CD4-positive, alpha-beta T cell (primary cell): ENCODE measurements around the gene ENDOU. TPM values are rescaled to one million over a fixed set of nuclear protein-coding genes. Genes with fewer than 3 reads are reported as not detected.

Experiments
- ATAC-seq: fragments of 200-7000 bp; cut with Tn5 transposase; one replicate; pipeline ENCODE4 v1.10.0; 2022; ENCODE audit warnings: mild to moderate bottlenecking; ENCODE audit not compliant: poor library complexity
- CTCF ChIA-PET: fragments of 350-600 bp; sonication (Branson Sonifier 250); formaldehyde crosslinking; loops from one replicate; lab custom pipeline; 2021; ENCODE audit warnings: antibody characterized with exemption, inconsistent platforms; lab: Charles Lee
- POLR2A ChIA-PET: fragments of 350-600 bp; sonication (Branson Sonifier 250); formaldehyde crosslinking; loops from one replicate; lab custom pipeline; 2021; ENCODE audit warnings: antibody characterized with exemption, inconsistent platforms; lab: Charles Lee
- DNase-seq, 14 experiments: peaks; one replicate each; pipeline ENCODE4 v3.0.0-alpha.2; 2013 to 2020; ENCODE audit warnings: mixed read lengths in 2 of 14
- H3K27ac ChIP-seq, 2 donors: one replicate each; pipeline versions ENCODE4 v1.5.1 to v1.7.0; 2013; ENCODE audit warnings: low read length in 2 of 2, low read depth in 1 of 2, mild to moderate bottlenecking in 1 of 2
- H3K27me3 ChIP-seq, 2 experiments: 1 replicate in 1 of 2; 2 replicates in 1 of 2; pipeline versions ENCODE4 v1.6.1 to v1.7.0; 2013; ENCODE audit warnings: low read length in 2 of 2, control low read depth in 1 of 2, mild to moderate bottlenecking in 1 of 2, moderate library complexity in 1 of 2; ENCODE audit not compliant: insufficient read depth in 2 of 2, control insufficient read depth in 1 of 2
- H3K36me3 ChIP-seq: one replicate; pipeline ENCODE4 v1.6.1; 2013; ENCODE audit warnings: low read length, control low read depth; ENCODE audit not compliant: insufficient read depth
- H3K4me1 ChIP-seq: one replicate; pipeline ENCODE4 v1.6.1; 2013; ENCODE audit warnings: low read length, control low read depth; ENCODE audit not compliant: insufficient read depth
- H3K4me3 ChIP-seq: one replicate; pipeline ENCODE4 v1.5.1; 2013; ENCODE audit warnings: mild to moderate bottlenecking, low read length, moderate library complexity
- H3K9me3 ChIP-seq, 2 experiments: 1 replicate in 1 of 2; 2 replicates in 1 of 2; pipeline versions ENCODE4 v1.6.1 to v1.7.0; 2013; ENCODE audit warnings: low read length in 2 of 2, mild to moderate bottlenecking in 2 of 2, control low read depth in 1 of 2, moderate library complexity in 1 of 2; ENCODE audit not compliant: control insufficient read depth in 1 of 2, insufficient read depth in 1 of 2
- H3K27ac Mint-ChIP-seq: one replicate; pipeline ENCODE4 v1.8.0; 2020; ENCODE audit warnings: mixed read lengths
- H3K27me3 Mint-ChIP-seq: one replicate; pipeline ENCODE4 v1.8.0; 2021; ENCODE audit warnings: mixed read lengths
- H3K36me3 Mint-ChIP-seq: one replicate; pipeline ENCODE4 v1.8.0; 2021; ENCODE audit warnings: low read depth, mixed read lengths
- H3K4me1 Mint-ChIP-seq: one replicate; pipeline ENCODE4 v1.8.0; 2021; ENCODE audit warnings: low read depth, mixed read lengths
- H3K4me3 Mint-ChIP-seq: one replicate; pipeline ENCODE4 v1.8.0; 2020; ENCODE audit warnings: mild to moderate bottlenecking, mixed read lengths
- H3K9me3 Mint-ChIP-seq: one replicate; pipeline ENCODE4 v1.8.0; 2020; ENCODE audit warnings: mixed read lengths
- intact Hi-C, 2 experiments: fragments of 100-400 bp; cut with DNase I in 1 of 2; cut with micrococcal nuclease in 1 of 2; formaldehyde crosslinking; loops; one replicate each; pipeline versions ENCODE4 v1.15.1 to v1.9.0; 2023 to 2025; cut with DNase I, micrococcal nuclease
- total RNA-seq, 174 experiments: library from RNA in 2 of 174; stranded (reverse) in 2 of 174; gene quantifications; one replicate each; pipeline ENCODE4 v1.2.3 and lab custom pipeline; 2021 to 2026
- TF ChIP-seq, protein P1 (sequence below): fragments of 200-600 bp; IDR thresholded peaks from one replicate; pipeline ENCODE4 v1.8.0; 2022; ENCODE audit warnings: antibody characterized with exemption, mild to moderate bottlenecking

The ENDOU gene
- total RNA-seq, 2 experiments from 2014 or later = not detected

DNA sequence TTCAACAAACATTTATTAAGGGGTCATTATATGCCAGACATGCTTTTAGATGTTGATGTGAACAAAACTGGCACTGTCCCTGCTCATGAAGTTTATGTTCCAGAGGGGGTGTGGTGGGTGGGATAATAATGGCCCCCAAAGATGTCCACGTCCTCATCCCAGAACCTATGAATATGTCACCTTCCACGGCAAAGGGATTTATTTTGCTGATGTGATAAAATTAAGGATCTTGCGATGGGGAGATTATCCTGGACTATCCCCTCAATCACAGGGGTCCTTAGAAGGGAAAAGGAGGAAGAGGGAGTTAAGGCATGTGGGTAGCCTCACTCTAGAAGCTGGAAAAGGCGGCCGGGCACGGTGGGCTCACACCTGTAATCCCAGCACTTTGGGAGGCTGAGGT, 46.0 kb upstream of the ENDOU start:
- Mint-ChIP-seq H3K4me3 (peak overlapping the region; percentile 45), H3K36me3 (no peaks in the 10 kb centered on the region), H3K27me3 (no peaks in the 10 kb centered on the region), H3K9me3 (no peaks in the 10 kb centered on the region), H3K27ac (no peak overlapping the region), H3K4me1 (peaks cover 33% of the 10 kb centered on the region)
- ChIA-PET CTCF (interaction anchor here (3.8 to 9.5 kb wide), 2 partner anchors 29 to 67 kb away, joined by 20 to 157 read pairs; no protein-coding TSS in a partner anchor), POLR2A (no interaction called here)
- Histone ChIP-seq H3K4me1 (peaks cover 40% of the 10 kb centered on the region), H3K9me3 (no peaks in the 10 kb centered on the region), H3K36me3 (no peaks in the 10 kb centered on the region), H3K27ac (no peak overlapping the region), H3K27me3 (no peaks in the 10 kb centered on the region), H3K4me3 (no peak overlapping the region)
- TF ChIP-seq, protein P1, sequence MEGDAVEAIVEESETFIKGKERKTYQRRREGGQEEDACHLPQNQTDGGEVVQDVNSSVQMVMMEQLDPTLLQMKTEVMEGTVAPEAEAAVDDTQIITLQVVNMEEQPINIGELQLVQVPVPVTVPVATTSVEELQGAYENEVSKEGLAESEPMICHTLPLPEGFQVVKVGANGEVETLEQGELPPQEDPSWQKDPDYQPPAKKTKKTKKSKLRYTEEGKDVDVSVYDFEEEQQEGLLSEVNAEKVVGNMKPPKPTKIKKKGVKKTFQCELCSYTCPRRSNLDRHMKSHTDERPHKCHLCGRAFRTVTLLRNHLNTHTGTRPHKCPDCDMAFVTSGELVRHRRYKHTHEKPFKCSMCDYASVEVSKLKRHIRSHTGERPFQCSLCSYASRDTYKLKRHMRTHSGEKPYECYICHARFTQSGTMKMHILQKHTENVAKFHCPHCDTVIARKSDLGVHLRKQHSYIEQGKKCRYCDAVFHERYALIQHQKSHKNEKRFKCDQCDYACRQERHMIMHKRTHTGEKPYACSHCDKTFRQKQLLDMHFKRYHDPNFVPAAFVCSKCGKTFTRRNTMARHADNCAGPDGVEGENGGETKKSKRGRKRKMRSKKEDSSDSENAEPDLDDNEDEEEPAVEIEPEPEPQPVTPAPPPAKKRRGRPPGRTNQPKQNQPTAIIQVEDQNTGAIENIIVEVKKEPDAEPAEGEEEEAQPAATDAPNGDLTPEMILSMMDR = no peak
- DNase-seq (no peak), ATAC-seq (no peak)
- intact Hi-C loops = no loop called here

DNA sequence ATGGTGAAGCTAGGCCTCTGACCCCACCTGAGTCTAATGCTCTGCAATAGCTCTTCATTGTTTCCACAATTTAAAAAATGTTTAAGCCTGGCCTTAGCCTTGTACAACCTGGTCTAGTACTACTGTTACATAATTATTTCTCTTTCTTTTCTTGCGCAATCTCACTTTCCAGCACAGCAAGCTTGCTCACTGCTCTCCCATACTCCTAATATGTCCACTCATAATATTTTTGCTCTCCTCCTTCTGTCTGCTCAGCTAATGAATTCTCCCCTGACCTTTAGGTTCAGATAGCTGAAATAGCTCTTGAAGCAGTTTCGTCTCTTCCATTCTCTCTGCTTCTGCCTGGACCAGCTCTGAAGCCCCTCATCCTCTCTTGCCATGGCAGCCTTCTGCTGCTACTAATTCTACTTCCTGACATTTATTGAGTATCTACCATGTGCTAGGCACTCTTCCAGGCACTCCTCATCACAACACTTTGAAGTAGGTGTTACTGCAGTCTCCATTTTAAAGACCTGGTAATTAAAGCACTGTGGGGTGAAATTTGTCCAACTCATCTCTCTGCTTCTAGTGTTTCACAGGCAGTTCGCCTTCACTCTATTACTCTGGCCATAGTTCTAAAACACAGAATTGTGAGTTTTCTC, 44.9 kb upstream of the ENDOU start:
- no peaks in the 10 kb centered on the region for H3K36me3 Mint-ChIP-seq
- Histone ChIP-seq H3K36me3 (no peaks in the 10 kb centered on the region), H3K27ac (no peak overlapping the region), H3K9me3 (no peaks in the 10 kb centered on the region), H3K4me3 (no peak overlapping the region), H3K27me3 (no peaks in the 10 kb centered on the region), H3K4me1 (peaks cover 31% of the 10 kb centered on the region)
- TF ChIP-seq, protein P1 = no peak
- H3K4me1 Mint-ChIP-seq = peaks cover 38% of the 10 kb centered on the region
- H3K9me3 Mint-ChIP-seq = no peaks in the 10 kb centered on the region
- H3K4me3 Mint-ChIP-seq = no peak overlapping the region
- no peak for ATAC-seq
- CTCF ChIA-PET = interaction anchor here (0.7 to 9.5 kb wide), 6 partner anchors 8 to 282 kb away, joined by 3 to 157 read pairs (median 12); no protein-coding TSS in a partner anchor
- intact Hi-C loops = no loop called here
- DNase-seq = no peak
- H3K27ac Mint-ChIP-seq = no peak overlapping the region
- H3K27me3 Mint-ChIP-seq = no peaks in the 10 kb centered on the region
- POLR2A ChIA-PET = interaction anchor here (1.7 kb wide), 1 partner anchor 29 kb away, joined by 4 read pairs; no protein-coding TSS in a partner anchor

DNA sequence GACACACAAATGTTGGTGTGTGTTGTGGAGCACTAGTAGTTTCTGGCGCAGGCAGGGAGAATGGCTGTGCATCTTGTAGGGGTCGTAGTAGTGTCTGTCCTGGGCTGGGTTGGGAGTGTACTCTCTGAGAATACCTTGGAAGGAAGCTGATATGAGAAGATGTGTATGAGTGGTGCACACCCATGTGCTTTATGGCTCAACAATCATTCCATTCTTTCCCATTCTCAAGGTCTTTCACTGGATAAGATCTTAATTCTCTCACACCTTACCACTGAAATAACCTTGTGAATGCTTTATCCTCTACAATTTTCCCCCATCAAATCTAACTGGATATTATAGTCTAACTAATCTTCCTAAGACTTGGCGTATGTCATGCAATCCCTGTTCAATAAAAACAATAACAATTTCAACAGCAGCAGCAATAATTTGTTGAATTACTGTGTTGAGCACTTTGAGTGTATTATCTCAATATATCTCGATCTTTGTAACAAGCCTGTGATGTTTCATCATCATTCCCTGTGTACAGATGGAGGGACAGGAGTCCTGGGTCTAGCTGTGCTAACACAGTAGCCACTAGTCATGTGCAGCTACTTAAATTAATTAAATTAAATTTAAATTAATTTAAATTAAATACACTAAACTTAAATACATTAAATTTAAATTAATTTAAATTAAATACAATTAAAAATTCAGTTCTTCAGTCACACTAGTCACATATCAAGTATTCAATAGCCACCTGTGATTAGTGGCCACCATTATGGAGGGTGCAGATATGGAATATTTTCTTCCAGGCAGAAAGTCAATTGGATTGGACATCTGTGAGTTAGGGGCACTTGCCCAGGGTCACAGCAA, 44.2 kb upstream of the ENDOU start:
- CTCF ChIA-PET = interaction anchor here (1.4 to 9.5 kb wide), 5 partner anchors 9 to 69 kb away, joined by 3 to 157 read pairs (median 5); no protein-coding TSS in a partner anchor
- TF ChIP-seq, protein P1 = no peak
- no peak overlapping the region for H3K27ac Mint-ChIP-seq

More for the DNA sequence above, 44.2 kb upstream of the ENDOU start:
- Histone ChIP-seq H3K4me3 (no peak overlapping the region), H3K27ac (no peak overlapping the region), H3K4me1 (peaks cover 24% of the 10 kb centered on the region), H3K36me3 (no peaks in the 10 kb centered on the region), H3K27me3 (no peaks in the 10 kb centered on the region), H3K9me3 (no peaks in the 10 kb centered on the region)
- intact Hi-C loops = loop anchor here in 1 of 2 experiments (5.0 kb wide), 1 partner anchor 117 kb away; no protein-coding TSS in a partner anchor
- POLR2A ChIA-PET = interaction anchor here (1.7 kb wide), 1 partner anchor 28 kb away, joined by 4 read pairs; no protein-coding TSS in a partner anchor
- Mint-ChIP-seq H3K4me1 (peaks cover 33% of the 10 kb centered on the region), H3K4me3 (no peak overlapping the region), H3K27me3 (no peaks in the 10 kb centered on the region), H3K36me3 (no peaks in the 10 kb centered on the region), H3K9me3 (no peaks in the 10 kb centered on the region)
- ATAC-seq (no peak), DNase-seq (no peak)
